ENCODE data around the gene IL1RAP. TPM values are rescaled to one million over a fixed set of nuclear protein-coding genes. Genes with fewer than 3 reads are reported as not detected.

IL1RAP gene
- total RNA-seq, 2 experiments from 2014 or later = 13.7 to 14.7 TPM

- H3K27me3 ChIP-seq (ENCODE audit: control insufficient read depth in 1 of 2, insufficient read depth in 2 of 2, low read length in 2 of 2) = peaks cover 2 to 21% of the 10 kb centered on the region in 2 experiments
- no peaks in the 10 kb centered on the region for H3K36me3 Mint-ChIP-seq (ENCODE audit: low read depth)
- no peak overlapping the region for H3K27ac Mint-ChIP-seq
- no peaks in the 10 kb centered on the region for H3K36me3 ChIP-seq (ENCODE audit: insufficient read depth, low read length)
- DNase-seq (no peak), ATAC-seq (ENCODE audit: poor library complexity) (no peak)
- H3K4me1 ChIP-seq (ENCODE audit: insufficient read depth, low read length) = no peaks in the 10 kb centered on the region
- peaks cover 55% of the 10 kb centered on the region for H3K27me3 Mint-ChIP-seq
- no peak overlapping the region for H3K4me3 Mint-ChIP-seq
- no peaks in the 10 kb centered on the region for H3K9me3 Mint-ChIP-seq
- no peak overlapping the region for H3K27ac ChIP-seq (ENCODE audit: low read depth in 1 of 2, low read length in 2 of 2)
- CTCF ChIA-PET = no interaction called here
- no peaks in the 10 kb centered on the region for H3K9me3 ChIP-seq (ENCODE audit: control insufficient read depth in 1 of 2, insufficient read depth in 1 of 2, low read length in 2 of 2)
- no peak for TF ChIP-seq CTCF (IDR thresholded peaks at IDR 0.05)
- intact Hi-C loops (cut with DNase I, micrococcal nuclease) = no loop called here
- H3K4me3 ChIP-seq (ENCODE audit: low read length) = no peak overlapping the region
- POLR2A ChIA-PET = no interaction called here
- no peaks in the 10 kb centered on the region for H3K4me1 Mint-ChIP-seq (ENCODE audit: low read depth)
Observed at GRCh38 chr3:190495796-190496195, 18.1 kb upstream of the IL1RAP start.

GRCh38 chr3:190496859-190497258 lies 17.0 kb upstream of the IL1RAP start:
- DNase-seq (no peak), ATAC-seq (ENCODE audit: poor library complexity) (no peak)
- H3K27me3 ChIP-seq (ENCODE audit: control insufficient read depth in 1 of 2, insufficient read depth in 2 of 2, low read length in 2 of 2) = peaks cover 0 to 21% of the 10 kb centered on the region in 2 experiments
- Mint-ChIP-seq H3K27me3 (peaks cover 52% of the 10 kb centered on the region), H3K27ac (no peak overlapping the region), H3K9me3 (no peaks in the 10 kb centered on the region), H3K4me1 (ENCODE audit: low read depth) (no peaks in the 10 kb centered on the region), H3K4me3 (no peak overlapping the region), H3K36me3 (ENCODE audit: low read depth) (no peaks in the 10 kb centered on the region)
- H3K9me3 ChIP-seq (ENCODE audit: control insufficient read depth in 1 of 2, insufficient read depth in 1 of 2, low read length in 2 of 2) = no peaks in the 10 kb centered on the region
- no peaks in the 10 kb centered on the region for H3K4me1 ChIP-seq (ENCODE audit: insufficient read depth, low read length)
- ChIA-PET POLR2A (interaction anchor here (1.2 kb wide), 1 partner anchor 17 kb away, joined by 4 read pairs; the partner anchor contains the start of gene IL1RAP), CTCF (no interaction called here)
- H3K4me3 ChIP-seq (ENCODE audit: low read length) = no peak overlapping the region
- TF ChIP-seq CTCF (IDR thresholded peaks at IDR 0.05) = no peak
- no peaks in the 10 kb centered on the region for H3K36me3 ChIP-seq (ENCODE audit: insufficient read depth, low read length)
- intact Hi-C loops (cut with DNase I, micrococcal nuclease) = no loop called here
- H3K27ac ChIP-seq (ENCODE audit: low read depth in 1 of 2, low read length in 2 of 2) = no peak overlapping the region

- TF ChIP-seq CTCF (IDR thresholded peaks at IDR 0.05) = no peak
- POLR2A ChIA-PET = interaction anchor here (1.2 kb wide), 1 partner anchor 16 kb away, joined by 4 read pairs; the partner anchor contains the start of gene IL1RAP
- no peak overlapping the region for H3K27ac ChIP-seq (ENCODE audit: low read depth in 1 of 2, low read length in 2 of 2)
- H3K4me3 ChIP-seq (ENCODE audit: low read length) = no peak overlapping the region
- no peaks in the 10 kb centered on the region for H3K36me3 Mint-ChIP-seq (ENCODE audit: low read depth)
- no peak overlapping the region for H3K27ac Mint-ChIP-seq
- intact Hi-C loops (cut with DNase I, micrococcal nuclease) = no loop called here
- H3K9me3 Mint-ChIP-seq = no peaks in the 10 kb centered on the region
- ATAC-seq (ENCODE audit: poor library complexity) (no peak), DNase-seq (no peak)
- H3K27me3 Mint-ChIP-seq = peaks cover 51% of the 10 kb centered on the region
- H3K36me3 ChIP-seq (ENCODE audit: insufficient read depth, low read length) = no peaks in the 10 kb centered on the region
- H3K4me1 ChIP-seq (ENCODE audit: insufficient read depth, low read length) = no peaks in the 10 kb centered on the region
- CTCF ChIA-PET = no interaction called here
- H3K27me3 ChIP-seq (ENCODE audit: control insufficient read depth in 1 of 2, insufficient read depth in 2 of 2, low read length in 2 of 2) = peaks cover 0 to 21% of the 10 kb centered on the region in 2 experiments
- no peaks in the 10 kb centered on the region for H3K9me3 ChIP-seq (ENCODE audit: control insufficient read depth in 1 of 2, insufficient read depth in 1 of 2, low read length in 2 of 2)
- H3K4me1 Mint-ChIP-seq (ENCODE audit: low read depth) = no peaks in the 10 kb centered on the region
- no peak overlapping the region for H3K4me3 Mint-ChIP-seq
Observed at GRCh38 chr3:190497811-190498210, 16.1 kb upstream of the IL1RAP start.

Data from CD4-positive, alpha-beta T cell (primary cell).